Bronchial epithelial cell (primary cell): ENCODE measurements around the gene NENF. TPM values are rescaled to one million over a fixed set of nuclear protein-coding genes. Genes with fewer than 3 reads are reported as not detected.

ENCODE experiments used
- DNase-seq: peaks from one replicate; pipeline ENCODE4 v3.0.0-alpha.2; 2010; ENCODE audit warnings: low read depth
- FAIRE-seq: peaks from 2 replicates; lab custom pipeline; 2011; peaks lifted over from hg19 to GRCh38; lab: Jason Lieb, UNC
- H3K27me3 ChIP-seq: 2 replicates; pipeline ENCODE4 v1.5.1; 2011; ENCODE audit warnings: low read length; ENCODE audit not compliant: control insufficient read depth, insufficient read depth
- H3K36me3 ChIP-seq: 2 replicates; pipeline ENCODE4 v1.5.1; 2011; ENCODE audit warnings: low read length; ENCODE audit not compliant: control insufficient read depth, insufficient read depth
- H3K4me3 ChIP-seq: 2 replicates; pipeline ENCODE4 v1.5.1; 2011; ENCODE audit warnings: mild to moderate bottlenecking, low read depth, low read length, control low read depth
- CTCF ChIP-seq: IDR thresholded peaks from 2 replicates; pipeline ENCODE4 v1.5.1; 2011; ENCODE audit warnings: mild to moderate bottlenecking, moderate library complexity, low read length, control low read depth, inconsistent platforms; ENCODE audit not compliant: insufficient read depth, severe bottlenecking
- total RNA-seq: library from RNA; depleted of rRNA; stranded (reverse); fragments of >200 nt; gene quantifications from 2 replicates; pipeline ENCODE4 v1.2.1, GENCODE V29; 2014

The NENF gene
- total RNA-seq, 1 donor from 2014 or later, result 50.5 TPM

- Histone ChIP-seq H3K4me3 (no peak overlapping the region), H3K36me3 (no peaks in the 10 kb centered on the region), H3K27me3 (no peaks in the 10 kb centered on the region)
- no peak for TF ChIP-seq CTCF
- DNase-seq (no peak), FAIRE-seq (no peak)
These were observed 53.9 kb downstream of the NENF start for GRCh38 chr1:212486619-212486975.

DNA sequence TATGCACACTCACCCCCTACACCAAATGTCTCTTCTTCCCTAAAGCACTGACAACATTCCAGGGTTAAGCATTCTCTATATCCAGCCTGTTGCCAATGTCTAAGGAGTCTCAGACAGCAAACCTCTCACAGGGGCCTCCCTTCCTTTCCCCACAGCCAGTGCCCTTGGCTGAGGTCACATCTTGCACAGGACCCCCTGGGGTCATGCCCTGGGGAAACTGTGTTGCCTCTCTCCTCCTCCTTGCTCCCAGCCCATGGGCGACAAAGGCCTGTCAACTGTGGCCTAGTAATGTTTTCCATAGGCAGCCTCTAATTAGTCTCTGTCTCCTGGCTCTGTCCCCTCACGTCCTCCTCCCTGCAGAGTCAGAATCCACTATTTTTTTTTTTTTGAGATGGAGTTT is 54.6 kb downstream of the NENF start:
- DNase-seq (no peak), FAIRE-seq (no peak)
- Histone ChIP-seq H3K27me3 (no peaks in the 10 kb centered on the region), H3K36me3 (no peaks in the 10 kb centered on the region), H3K4me3 (no peak overlapping the region)
- no peak for TF ChIP-seq CTCF

DNA sequence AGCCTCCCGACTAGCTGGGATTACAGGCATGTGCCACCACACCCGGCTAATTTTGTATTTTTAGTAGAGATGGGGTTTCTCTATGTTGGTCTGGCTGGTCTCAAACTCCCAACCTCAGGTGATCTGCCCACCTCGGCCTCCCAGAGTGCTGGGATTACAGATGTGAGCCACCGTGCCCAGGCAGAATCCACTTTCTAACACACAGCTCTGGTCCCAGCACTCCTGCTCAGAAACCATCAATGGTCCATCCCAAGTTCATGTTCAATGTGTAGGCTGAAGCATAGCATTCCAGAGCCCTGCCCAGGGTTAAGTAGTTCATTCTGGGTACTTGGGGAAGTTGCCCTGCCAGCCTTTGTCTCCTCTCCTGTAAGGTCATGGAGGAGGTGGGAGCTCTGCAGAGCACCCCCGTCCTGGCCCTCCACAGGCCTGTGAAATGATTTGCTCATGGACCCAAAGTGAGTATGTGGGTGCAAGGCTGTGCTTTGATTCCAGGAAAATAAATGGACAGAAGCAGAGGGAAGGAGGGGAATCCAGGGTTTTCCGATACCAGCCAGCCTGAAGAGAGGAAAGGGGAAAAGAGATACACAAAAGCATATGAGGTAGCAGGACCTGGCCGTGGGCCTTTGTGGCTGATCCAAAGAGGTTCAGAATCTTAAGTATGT is 55.2 kb downstream of the NENF start:
- Histone ChIP-seq H3K4me3 (no peak overlapping the region), H3K27me3 (no peaks in the 10 kb centered on the region), H3K36me3 (no peaks in the 10 kb centered on the region)
- TF ChIP-seq CTCF, result no peak
- DNase-seq (no peak), FAIRE-seq (peak; percentile 70)

- FAIRE-seq (peak; percentile 94), DNase-seq (peak; percentile 98)
- H3K4me3 ChIP-seq, result no peak overlapping the region
- TF ChIP-seq CTCF, result no peak
- no peaks in the 10 kb centered on the region for H3K36me3 ChIP-seq
- no peaks in the 10 kb centered on the region for H3K27me3 ChIP-seq
These were observed 55.9 kb downstream of the NENF start for GRCh38 chr1:212488436-212489283.

- H3K4me3 ChIP-seq, result no peak overlapping the region
- no peaks in the 10 kb centered on the region for H3K36me3 ChIP-seq
- FAIRE-seq, result no peak
- TF ChIP-seq CTCF, result no peak
- no peaks in the 10 kb centered on the region for H3K27me3 ChIP-seq
- DNase-seq, result no peak
These were observed 56.7 kb downstream of the NENF start for GRCh38 chr1:212489284-212489859.
